CD4-positive, alpha-beta T cell (primary cell): ENCODE measurements around the gene NFAM1. TPM values are rescaled to one million over a fixed set of nuclear protein-coding genes. Genes with fewer than 3 reads are reported as not detected.

Experiments used
- ATAC-seq: fragments of 200-7000 bp; cut with Tn5 transposase; one replicate; pipeline ENCODE4 v1.10.0; 2022; ENCODE audit warnings: mild to moderate bottlenecking; ENCODE audit not compliant: poor library complexity
- CTCF ChIA-PET: fragments of 350-600 bp; sonication (Branson Sonifier 250); formaldehyde crosslinking; loops from one replicate; lab custom pipeline; 2021; ENCODE audit warnings: antibody characterized with exemption, inconsistent platforms; lab: Charles Lee
- POLR2A ChIA-PET: fragments of 350-600 bp; sonication (Branson Sonifier 250); formaldehyde crosslinking; loops from one replicate; lab custom pipeline; 2021; ENCODE audit warnings: antibody characterized with exemption, inconsistent platforms; lab: Charles Lee
- DNase-seq, 14 experiments: peaks; one replicate each; pipeline ENCODE4 v3.0.0-alpha.2; 2013 to 2020; ENCODE audit warnings: mixed read lengths in 2 of 14
- H3K27ac ChIP-seq, 2 donors: one replicate each; pipeline versions ENCODE4 v1.5.1 to v1.7.0; 2013; ENCODE audit warnings: low read length in 2 of 2, low read depth in 1 of 2, mild to moderate bottlenecking in 1 of 2
- H3K27me3 ChIP-seq, 2 experiments: 1 replicate in 1 of 2; 2 replicates in 1 of 2; pipeline versions ENCODE4 v1.6.1 to v1.7.0; 2013; ENCODE audit warnings: low read length in 2 of 2, control low read depth in 1 of 2, mild to moderate bottlenecking in 1 of 2, moderate library complexity in 1 of 2; ENCODE audit not compliant: insufficient read depth in 2 of 2, control insufficient read depth in 1 of 2
- H3K36me3 ChIP-seq: one replicate; pipeline ENCODE4 v1.6.1; 2013; ENCODE audit warnings: low read length, control low read depth; ENCODE audit not compliant: insufficient read depth
- H3K4me1 ChIP-seq: one replicate; pipeline ENCODE4 v1.6.1; 2013; ENCODE audit warnings: low read length, control low read depth; ENCODE audit not compliant: insufficient read depth
- H3K4me3 ChIP-seq: one replicate; pipeline ENCODE4 v1.5.1; 2013; ENCODE audit warnings: mild to moderate bottlenecking, low read length, moderate library complexity
- H3K9me3 ChIP-seq, 2 experiments: 1 replicate in 1 of 2; 2 replicates in 1 of 2; pipeline versions ENCODE4 v1.6.1 to v1.7.0; 2013; ENCODE audit warnings: low read length in 2 of 2, mild to moderate bottlenecking in 2 of 2, control low read depth in 1 of 2, moderate library complexity in 1 of 2; ENCODE audit not compliant: control insufficient read depth in 1 of 2, insufficient read depth in 1 of 2
- H3K27ac Mint-ChIP-seq: one replicate; pipeline ENCODE4 v1.8.0; 2020; ENCODE audit warnings: mixed read lengths
- H3K27me3 Mint-ChIP-seq: one replicate; pipeline ENCODE4 v1.8.0; 2021; ENCODE audit warnings: mixed read lengths
- H3K36me3 Mint-ChIP-seq: one replicate; pipeline ENCODE4 v1.8.0; 2021; ENCODE audit warnings: low read depth, mixed read lengths
- H3K4me1 Mint-ChIP-seq: one replicate; pipeline ENCODE4 v1.8.0; 2021; ENCODE audit warnings: low read depth, mixed read lengths
- H3K4me3 Mint-ChIP-seq: one replicate; pipeline ENCODE4 v1.8.0; 2020; ENCODE audit warnings: mild to moderate bottlenecking, mixed read lengths
- H3K9me3 Mint-ChIP-seq: one replicate; pipeline ENCODE4 v1.8.0; 2020; ENCODE audit warnings: mixed read lengths
- CTCF ChIP-seq: fragments of 200-600 bp; IDR thresholded peaks from one replicate; pipeline ENCODE4 v1.8.0; 2022; ENCODE audit warnings: antibody characterized with exemption, mild to moderate bottlenecking
- intact Hi-C, 2 experiments: fragments of 100-400 bp; cut with DNase I in 1 of 2; cut with micrococcal nuclease in 1 of 2; formaldehyde crosslinking; loops; one replicate each; pipeline versions ENCODE4 v1.15.1 to v1.9.0; 2023 to 2025; cut with DNase I, micrococcal nuclease
- total RNA-seq, 174 experiments: library from RNA in 2 of 174; stranded (reverse) in 2 of 174; gene quantifications; one replicate each; pipeline ENCODE4 v1.2.3 and lab custom pipeline; 2021 to 2026

The NFAM1 gene
- total RNA-seq, 2 experiments from 2014 or later: 0.34 to 0.38 TPM

- DNase-seq (no peak), ATAC-seq (no peak)
- no peaks in the 10 kb centered on the region for H3K4me1 Mint-ChIP-seq
- H3K27ac ChIP-seq: no peak overlapping the region
- H3K4me1 ChIP-seq: no peaks in the 10 kb centered on the region
- H3K27ac Mint-ChIP-seq: no peak overlapping the region
- no peak overlapping the region for H3K4me3 ChIP-seq
- no peaks in the 10 kb centered on the region for H3K36me3 Mint-ChIP-seq
- peaks cover 20% of the 10 kb centered on the region for H3K27me3 Mint-ChIP-seq
- intact Hi-C loops: no loop called here
- no peaks in the 10 kb centered on the region for H3K9me3 Mint-ChIP-seq
- ChIA-PET CTCF (no interaction called here), POLR2A (no interaction called here)
- no peak overlapping the region for H3K4me3 Mint-ChIP-seq
- no peaks in the 10 kb centered on the region for H3K27me3 ChIP-seq
- TF ChIP-seq CTCF: no peak
- no peaks in the 10 kb centered on the region for H3K36me3 ChIP-seq
- peaks cover 0 to 4% of the 10 kb centered on the region in 2 experiments for H3K9me3 ChIP-seq
Measured at GRCh38 chr22:42357634-42358296, 74.4 kb downstream of the NFAM1 start.

- Mint-ChIP-seq H3K27ac (no peak overlapping the region), H3K27me3 (peaks cover 17% of the 10 kb centered on the region), H3K4me3 (no peak overlapping the region), H3K9me3 (no peaks in the 10 kb centered on the region), H3K4me1 (no peaks in the 10 kb centered on the region), H3K36me3 (no peaks in the 10 kb centered on the region)
- H3K9me3 ChIP-seq: peaks cover 0 to 4% of the 10 kb centered on the region in 2 experiments
- DNase-seq (no peak), ATAC-seq (no peak)
- H3K4me3 ChIP-seq: no peak overlapping the region
- H3K4me1 ChIP-seq: no peaks in the 10 kb centered on the region
- no peak overlapping the region for H3K27ac ChIP-seq
- intact Hi-C loops: no loop called here
- H3K36me3 ChIP-seq: no peaks in the 10 kb centered on the region
- H3K27me3 ChIP-seq: no peaks in the 10 kb centered on the region
- ChIA-PET POLR2A (no interaction called here), CTCF (no interaction called here)
- TF ChIP-seq CTCF: no peak
Measured at GRCh38 chr22:42357221-42357620, 75.0 kb downstream of the NFAM1 start.

GRCh38 chr22:42356533-42356932 lies 75.7 kb downstream of the NFAM1 start:
- Histone ChIP-seq H3K4me3 (no peak overlapping the region), H3K4me1 (no peaks in the 10 kb centered on the region), H3K36me3 (no peaks in the 10 kb centered on the region), H3K27ac (no peak overlapping the region), H3K27me3 (no peaks in the 10 kb centered on the region), H3K9me3 (peaks cover 0 to under 1% of the 10 kb centered on the region in 2 experiments)
- no peak for DNase-seq
- intact Hi-C loops: no loop called here
- no peak for TF ChIP-seq CTCF
- ChIA-PET POLR2A (no interaction called here), CTCF (no interaction called here)
- Mint-ChIP-seq H3K4me3 (no peak overlapping the region), H3K36me3 (no peaks in the 10 kb centered on the region), H3K4me1 (no peaks in the 10 kb centered on the region), H3K27ac (no peak overlapping the region), H3K9me3 (no peaks in the 10 kb centered on the region), H3K27me3 (peaks cover 10% of the 10 kb centered on the region)
- no peak for ATAC-seq
